Stimulated activated CD4-positive, alpha-beta T cell treated with anti-CD3 and anti-CD28 coated beads, Interleukin-15, amount 100 ng/mL, for 24 hours (primary cell): Measurements from ENCODE around the gene DUSP2.

Source experiments
- DNase-seq: peaks from one replicate; pipeline ENCODE4 v3.0.0-alpha.2; 2020

DUSP2 gene

GRCh38 chr2:96113367-96113677 is 31.9 kb downstream of the DUSP2 start:
- peak; percentile 40 for DNase-seq

GRCh38 chr2:96112501-96113366 is 32.5 kb downstream of the DUSP2 start:
- DNase-seq = no peak

GRCh38 chr2:96111823-96112500 is 33.3 kb downstream of the DUSP2 start:
- DNase-seq = no peak

GRCh38 chr2:96111257-96111640 is 34.0 kb downstream of the DUSP2 start:
- no peak for DNase-seq

- DNase-seq = no peak
These were observed 34.5 kb downstream of the DUSP2 start for GRCh38 chr2:96110621-96111256.

GRCh38 chr2:96109931-96110511 is 35.2 kb downstream of the DUSP2 start:
- DNase-seq = no peak

- DNase-seq = no peak
These were observed 35.9 kb downstream of the DUSP2 start for GRCh38 chr2:96109361-96109680.

- no peak for DNase-seq
These were observed 36.5 kb downstream of the DUSP2 start for GRCh38 chr2:96108541-96109360.

DNA sequence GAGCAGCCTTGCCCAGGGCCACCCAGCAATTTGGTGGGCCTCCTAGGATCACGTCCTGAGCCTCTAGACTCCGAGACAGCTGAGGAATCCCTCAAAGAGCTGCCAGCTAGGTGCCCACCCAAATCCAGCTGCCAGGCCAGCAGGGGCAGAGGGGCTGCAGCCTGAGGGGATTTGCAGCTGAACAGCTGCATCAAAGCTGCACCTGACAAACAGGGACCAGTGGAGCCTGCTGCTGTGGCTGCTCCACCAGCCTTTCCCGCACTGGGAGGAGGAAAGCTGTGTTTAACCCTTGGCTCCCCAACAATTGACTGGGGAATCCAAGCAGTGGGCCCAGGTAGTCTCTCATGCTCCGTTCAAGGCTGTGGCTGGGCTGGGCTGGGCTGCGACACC is 37.1 kb downstream of the DUSP2 start:
- no peak for DNase-seq

DNA sequence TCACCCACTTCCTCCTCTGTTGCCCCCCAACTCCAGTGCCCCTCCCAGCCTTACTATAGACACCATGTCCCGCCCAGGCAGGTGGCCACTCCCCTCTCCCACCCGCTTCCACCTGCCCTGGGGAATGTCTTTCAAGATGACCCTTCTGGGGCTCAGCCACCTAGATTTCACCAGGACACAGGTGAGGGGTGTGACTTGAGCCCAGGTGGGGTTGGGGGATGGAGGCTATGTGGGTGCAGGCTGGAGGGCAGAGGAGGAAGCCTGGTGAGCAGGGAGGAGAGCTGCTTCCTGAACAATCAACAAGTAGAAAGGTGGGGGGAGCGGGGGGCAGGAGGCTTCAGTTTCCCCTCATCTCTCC is 37.6 kb downstream of the DUSP2 start:
- DNase-seq = no peak

DNA sequence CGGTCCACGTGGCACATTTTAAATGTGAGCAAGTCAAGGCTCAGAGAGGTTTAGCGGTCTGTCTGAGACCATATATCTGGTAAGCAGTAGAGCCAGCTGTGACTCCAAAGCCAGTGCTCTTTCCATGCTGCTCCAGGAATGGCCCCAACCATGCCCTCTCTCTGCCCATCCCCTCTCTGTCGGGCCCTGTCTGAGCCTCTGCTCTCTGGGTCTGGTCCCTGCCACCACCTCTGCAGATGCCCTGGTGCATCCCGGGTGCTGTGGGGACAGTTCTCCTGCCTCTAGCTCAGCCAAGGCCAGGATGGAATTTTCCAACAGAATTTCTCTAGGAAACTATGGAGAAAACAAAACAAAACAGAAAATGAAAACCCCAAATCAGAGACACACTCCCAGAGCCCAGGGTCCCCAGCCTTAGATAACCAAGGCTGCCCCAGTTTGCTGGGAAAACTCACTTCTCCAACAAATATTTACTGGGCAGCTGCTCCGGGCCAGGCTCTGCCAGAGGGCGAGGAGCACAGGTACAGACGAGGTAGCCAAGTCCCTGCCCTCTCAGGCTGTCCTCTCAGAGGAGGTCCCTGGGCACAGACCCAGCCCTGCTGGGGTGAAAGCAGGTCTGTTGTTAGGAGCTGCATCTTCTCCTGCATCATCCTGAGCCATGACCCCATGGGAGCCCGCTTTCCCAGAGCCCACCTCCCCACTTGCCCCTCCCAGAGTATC is 38.1 kb downstream of the DUSP2 start:
- no peak for DNase-seq

DNA sequence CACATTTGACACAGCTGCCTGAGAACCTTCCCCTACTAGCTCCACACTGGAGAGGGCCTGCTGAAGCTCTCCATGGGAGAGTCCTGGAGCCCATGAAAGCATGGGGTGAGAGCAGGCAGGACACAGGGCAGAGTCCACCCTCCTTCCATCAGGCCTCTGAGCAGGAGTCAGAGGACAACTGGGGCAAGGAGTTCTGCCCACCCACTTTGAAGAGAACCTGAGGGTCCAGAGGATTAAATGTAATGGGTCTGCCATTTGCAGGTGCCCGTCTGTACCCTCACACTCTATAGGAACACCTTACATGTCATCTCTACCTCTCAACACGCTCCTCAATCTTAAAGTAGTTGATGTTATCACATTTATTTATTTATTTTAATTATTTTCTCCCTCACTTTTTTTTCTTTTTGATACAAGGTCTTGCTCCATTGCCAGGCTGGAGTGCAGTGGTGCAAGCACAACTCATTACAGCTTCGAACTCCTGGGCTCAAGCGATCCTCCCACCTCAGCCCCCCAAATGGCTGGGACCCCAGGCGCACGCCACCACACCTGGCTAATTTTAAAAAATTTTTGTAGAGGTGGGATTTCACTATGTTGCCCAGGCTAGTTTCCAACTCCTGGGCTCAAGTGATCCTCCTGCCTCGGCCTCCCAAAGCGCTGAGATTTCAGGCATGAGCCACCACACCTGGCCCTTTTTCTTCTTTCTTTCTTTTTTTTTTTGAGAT is 39.1 kb downstream of the DUSP2 start:
- DNase-seq = no peak

DNA sequence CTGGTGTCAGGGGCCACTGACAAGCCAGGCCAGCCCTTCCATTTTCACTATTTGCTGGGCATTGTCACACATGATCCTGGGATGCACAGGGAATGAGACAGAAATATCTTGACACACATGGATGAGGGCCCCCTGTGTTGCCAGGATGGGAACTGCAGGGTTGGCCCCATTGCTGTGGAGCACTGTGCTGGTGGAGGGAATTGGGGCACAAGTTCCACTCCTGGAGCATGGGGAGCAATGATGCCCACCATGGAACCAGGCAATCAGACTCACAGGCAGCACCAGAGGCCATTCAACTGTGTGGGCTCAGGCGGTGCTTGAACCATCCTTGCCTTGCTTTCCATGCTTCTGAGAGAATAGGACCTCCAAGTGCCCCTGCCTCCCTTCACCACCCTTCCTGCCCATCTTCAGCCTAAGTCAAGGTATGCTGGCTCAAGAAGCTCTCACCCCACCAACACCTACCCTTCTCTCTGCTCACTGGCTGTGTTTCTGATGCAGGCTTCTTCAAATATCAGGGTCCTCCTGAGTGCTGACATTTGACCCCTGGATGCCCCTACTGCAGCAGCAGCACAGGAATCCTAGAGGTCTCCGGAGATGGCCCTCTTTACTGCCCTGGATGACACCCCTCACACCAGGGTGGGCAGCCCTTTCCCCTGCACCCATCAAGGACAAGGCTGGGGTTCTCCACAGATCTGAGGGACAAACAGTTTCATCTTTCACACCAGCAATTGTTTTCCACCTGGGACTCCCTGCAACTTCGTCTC is 39.9 kb downstream of the DUSP2 start:
- no peak for DNase-seq

GRCh38 chr2:96104487-96104861 is 40.8 kb downstream of the DUSP2 start:
- no peak for DNase-seq

DNA sequence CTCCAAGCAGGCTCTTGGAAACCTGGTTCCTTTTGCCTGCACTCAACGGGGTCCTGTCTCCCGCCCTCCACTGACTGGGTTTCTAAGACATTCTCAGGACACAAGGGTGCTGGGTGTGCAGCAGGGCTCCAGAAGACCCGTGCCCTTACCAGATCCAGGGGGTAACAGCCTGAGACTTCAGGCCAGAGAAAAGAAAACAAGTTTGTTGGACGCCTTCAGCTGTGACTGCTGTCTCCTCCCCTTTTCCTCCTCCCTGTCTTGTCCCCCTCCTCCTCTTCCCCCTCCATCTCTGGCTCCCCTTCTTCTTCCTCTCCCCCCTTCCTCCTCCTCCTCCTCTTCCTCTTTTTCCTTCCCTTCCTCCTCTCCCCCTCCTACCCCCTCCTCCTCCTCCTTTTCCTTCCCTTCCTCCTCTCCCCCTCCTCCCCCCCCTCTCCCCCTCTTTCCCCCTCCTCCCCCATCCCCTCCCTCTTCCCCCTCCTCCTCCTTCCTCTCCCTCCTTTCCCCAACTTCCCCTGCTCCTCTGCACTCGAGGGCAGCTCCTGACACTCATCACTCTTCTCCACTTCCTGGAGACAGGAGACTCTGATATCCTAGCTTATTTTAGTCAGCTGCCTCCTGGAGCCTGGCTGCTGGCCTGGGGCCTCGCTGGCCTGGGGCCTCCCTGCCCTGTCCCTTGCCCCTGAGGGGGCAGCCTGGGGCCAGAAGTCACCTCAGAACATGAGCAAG is 41.3 kb downstream of the DUSP2 start:
- no peak for DNase-seq

DNA sequence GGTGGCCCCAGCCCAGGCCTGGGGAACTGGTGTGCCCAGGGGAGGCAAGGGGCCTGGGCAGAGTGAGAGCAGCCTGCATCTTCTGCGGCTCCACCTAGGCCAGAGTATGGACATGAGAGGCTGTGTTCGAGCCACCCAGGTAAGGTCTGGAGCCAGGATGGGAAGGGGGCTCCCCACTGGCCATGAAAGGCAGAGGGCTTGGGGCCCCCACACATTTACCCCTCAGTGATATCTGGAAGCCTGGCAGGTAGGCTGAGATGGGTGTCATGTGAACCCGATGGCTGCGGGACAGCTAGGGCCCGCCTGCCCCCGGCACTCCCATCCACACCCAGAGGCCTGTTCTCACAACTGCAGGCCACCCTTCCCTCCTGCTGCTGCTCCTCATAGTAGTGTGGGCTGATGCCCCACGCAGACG is 42.0 kb downstream of the DUSP2 start:
- no peak for DNase-seq

DNA sequence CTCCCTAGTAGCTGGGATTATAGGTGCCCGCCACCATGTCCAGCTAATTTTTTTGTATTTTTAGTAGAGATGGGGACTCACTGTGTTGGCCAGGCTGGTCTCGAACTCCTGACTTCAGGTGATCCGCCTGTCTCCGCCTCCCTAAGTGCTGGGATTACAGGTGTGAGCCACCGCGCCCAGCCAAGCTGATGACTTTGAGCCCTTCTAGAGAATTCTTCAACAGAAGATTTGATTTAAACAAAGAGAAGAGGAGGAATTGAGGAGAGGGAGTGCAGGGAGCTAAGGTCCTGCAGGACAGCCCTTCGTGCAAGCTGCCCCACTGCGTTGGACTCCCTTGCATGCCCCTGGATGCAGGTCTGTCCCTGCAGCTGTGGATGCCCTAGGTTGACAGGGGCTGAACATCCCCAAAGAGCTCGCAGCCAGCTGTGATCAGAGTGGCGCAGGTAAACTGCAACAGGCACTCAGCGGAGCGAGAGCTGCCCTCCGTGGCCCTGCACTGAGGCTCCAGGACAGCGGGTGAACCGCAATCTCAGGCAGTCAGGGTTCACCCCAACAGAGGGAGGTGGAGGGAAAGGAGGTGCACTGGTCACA is 42.5 kb downstream of the DUSP2 start:
- no peak for DNase-seq

DNA sequence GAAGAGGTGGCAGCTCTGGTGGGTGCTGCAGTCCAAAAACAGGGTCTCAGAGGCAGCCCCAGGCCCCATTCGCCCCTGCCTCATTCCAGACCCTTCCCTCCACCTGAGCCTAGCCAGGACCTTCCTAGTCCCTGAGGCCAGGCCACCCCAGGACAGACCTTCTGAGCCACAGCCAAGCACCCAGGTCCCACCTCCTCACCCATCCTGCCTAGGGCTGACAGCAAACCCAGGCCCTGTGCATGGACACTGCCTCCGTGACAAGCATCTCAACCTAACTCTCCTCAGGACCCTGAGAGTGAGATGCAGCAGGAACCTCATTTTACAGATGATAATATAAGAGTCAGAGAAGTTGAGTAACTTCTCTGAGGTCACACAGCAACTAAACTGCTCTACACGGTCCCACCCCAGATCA is 44.3 kb downstream of the DUSP2 start:
- no peak for DNase-seq

GRCh38 chr2:96099861-96100798 is 45.1 kb downstream of the DUSP2 start:
- no peak for DNase-seq
